HepG2 (cell line): ENCODE measurements around the gene IRF3. TPM values are rescaled to one million over a fixed set of nuclear protein-coding genes. Genes with fewer than 3 reads are reported as not detected.
A peak's percentile ranks its signal among the peaks of the same experiment; 100 is the strongest.

Experiments used
- ATAC-seq: fragments of 200-7000 bp; cut with Tn5 transposase; 3 replicates; pipeline ENCODE4 v1.9.1; 2020; ENCODE audit warnings: mild to moderate bottlenecking, moderate library complexity
- BruUV-seq: library from RNA; stranded (reverse); fragments of 400-500 nt; replicated peaks from 2 replicates; lab custom pipeline; 2021; lab: Mats Ljungman, UMichigan
- CTCF ChIA-PET: fragments of 300-600 bp; formaldehyde crosslinking; extraction: SDS; loops from one replicate; lab custom pipeline; 2021; ENCODE audit warnings: low total read pairs, inconsistent platforms, low intra/inter-chr PET ratio; lab: Yijun Ruan, JAX
- POLR2A ChIA-PET: fragments of 350-600 bp; sonication (Branson Sonifier 250); formaldehyde crosslinking; loops from one replicate; lab custom pipeline; 2020; ENCODE audit warnings: antibody characterized with exemption, inconsistent platforms; lab: Yijun Ruan, JAX
- DNase-seq: peaks from one replicate; pipeline ENCODE4 v3.0.0-alpha.2; 2015; ENCODE audit warnings: low spot score
- FAIRE-seq: peaks from 3 replicates; lab custom pipeline; 2011; peaks lifted over from hg19 to GRCh38; lab: Jason Lieb, UNC
- H2AFZ ChIP-seq: one replicate; pipeline ENCODE4 v1.6.1; 2011; ENCODE audit warnings: low read length, inconsistent platforms
- H3K27ac ChIP-seq: fragments of 300-600 bp; 3 replicates; pipeline ENCODE4 v1.8.0; 2011; ENCODE audit warnings: mixed run types, mild to moderate bottlenecking, mixed read lengths, low read length, inconsistent platforms; ENCODE audit not compliant: insufficient read depth; ENCODE audit errors: extremely low read length
- H3K27me3 ChIP-seq, 2 experiments: fragments of 200-600 bp in 1 of 2; 2 replicates in 1 of 2; 3 replicates in 1 of 2; pipeline versions ENCODE4 v1.6.0 to v1.8.0; 2011; ENCODE audit warnings: low read length in 2 of 2, mild to moderate bottlenecking in 2 of 2, moderate library complexity in 2 of 2, inconsistent platforms in 1 of 2; ENCODE audit not compliant: insufficient read depth in 2 of 2, control insufficient read depth in 1 of 2
- H3K36me3 ChIP-seq, 2 experiments: fragments of 200-600 bp in 1 of 2; replicated peaks in 1 of 2; 2 replicates in 1 of 2; 3 replicates in 1 of 2; pipeline versions ENCODE4 v1.5.1 to v1.8.0; 2011; ENCODE audit warnings: low read length in 2 of 2, inconsistent platforms in 1 of 2; ENCODE audit not compliant: insufficient read depth in 2 of 2, control insufficient read depth in 1 of 2
- H3K4me1 ChIP-seq: 2 replicates; pipeline ENCODE4 v1.5.1; 2012; ENCODE audit warnings: low read length, inconsistent platforms; ENCODE audit not compliant: insufficient read depth
- H3K4me2 ChIP-seq: 2 replicates; pipeline ENCODE4 v1.6.0; 2011; ENCODE audit warnings: low read depth, low read length, inconsistent platforms
- H3K4me3 ChIP-seq, 3 experiments: fragments of 200-600 bp in 1 of 3; sonication (generic), shearing (Covaris generic) in 1 of 3; replicated peaks in 1 of 3; 2 replicates each; pipeline ENCODE4 v1.5.1; 2011 to 2016; ENCODE audit warnings: low read length in 3 of 3, inconsistent platforms in 2 of 3, low read depth in 2 of 3, mild to moderate bottlenecking in 2 of 3, control low read depth in 1 of 3, mixed read lengths in 1 of 3; ENCODE audit not compliant: insufficient read depth in 1 of 3
- H3K79me2 ChIP-seq: one replicate; pipeline ENCODE4 v1.6.1; 2011; ENCODE audit warnings: low read length, inconsistent platforms; ENCODE audit not compliant: insufficient read depth
- H3K9ac ChIP-seq: 2 replicates; pipeline ENCODE4 v1.6.0; 2011; ENCODE audit warnings: mild to moderate bottlenecking, low read depth, low read length, inconsistent platforms; ENCODE audit not compliant: insufficient read depth
- H3K9me3 ChIP-seq: 2 replicates; pipeline ENCODE4 v1.5.1; 2012; ENCODE audit warnings: mild to moderate bottlenecking, low read length
- H4K20me1 ChIP-seq: 2 replicates; pipeline ENCODE4 v1.6.0; 2011; ENCODE audit warnings: inconsistent platforms, mild to moderate bottlenecking, low read length, moderate library complexity; ENCODE audit not compliant: insufficient read depth
- ARNTL ChIP-seq: sonication (generic); formaldehyde crosslinking; IDR thresholded peaks from 2 replicates; pipeline ENCODE4 v1.4.0; 2020; ENCODE audit warnings: mild to moderate bottlenecking, missing genetic modification reagents
- ATRX ChIP-seq: sonication (generic); formaldehyde crosslinking; IDR thresholded peaks from 2 replicates; pipeline ENCODE4 v1.4.0; 2020; ENCODE audit warnings: missing genetic modification reagents, borderline replicate concordance
- CHD2 ChIP-seq: IDR thresholded peaks from 2 replicates; pipeline ENCODE4 v1.6.1; 2011; ENCODE audit warnings: low read depth, low read length, improper control_type of control experiment
- ETV6 ChIP-seq: sonication (generic); formaldehyde crosslinking; conservative IDR thresholded peaks from 2 replicates; pipeline ENCODE4 v1.4.0; 2020; ENCODE audit warnings: missing genetic modification reagents
- HMGXB4 ChIP-seq, 2 experiments: sonication (generic) in 1 of 2; formaldehyde crosslinking in 1 of 2; IDR thresholded peaks; 2 replicates each; pipeline versions ENCODE4 v1.4.0 to v1.6.1; 2018 to 2020; ENCODE audit warnings: missing genetic modification reagents in 2 of 2, borderline replicate concordance in 1 of 2, low read depth in 1 of 2, mild to moderate bottlenecking in 1 of 2, missing biosample characterization in 1 of 2
- HOXD1 ChIP-seq: sonication (generic); formaldehyde crosslinking; IDR thresholded peaks from 2 replicates; pipeline ENCODE4 v1.5.0; 2020; ENCODE audit warnings: missing genetic modification reagents
- KDM4B ChIP-seq: sonication (generic); formaldehyde crosslinking; IDR thresholded peaks from 2 replicates; pipeline ENCODE4 v1.4.0; 2020; ENCODE audit warnings: missing genetic modification reagents
- MXI1 ChIP-seq: IDR thresholded peaks from 3 replicates; pipeline ENCODE4 v1.6.1; 2012; ENCODE audit warnings: low read depth, low read length, inconsistent platforms, borderline replicate concordance
- NFE2 ChIP-seq: sonication (generic); formaldehyde crosslinking; IDR thresholded peaks from 2 replicates; pipeline ENCODE4 v1.4.0; 2020; ENCODE audit warnings: missing genetic modification reagents
- SALL1 ChIP-seq: sonication (generic); formaldehyde crosslinking; IDR thresholded peaks from 2 replicates; pipeline ENCODE4 v1.8.0; 2022; ENCODE audit warnings: mild to moderate bottlenecking, missing genetic modification reagents
- TRAFD1 ChIP-seq: sonication (generic); formaldehyde crosslinking; IDR thresholded peaks from 2 replicates; pipeline ENCODE4 v1.5.1; 2020; ENCODE audit warnings: missing genetic modification reagents, mild to moderate bottlenecking, borderline replicate concordance
- ZFYVE20 ChIP-seq: sonication (generic); formaldehyde crosslinking; IDR thresholded peaks from 2 replicates; pipeline ENCODE4 v1.8.0; 2023; ENCODE audit warnings: low read depth, mild to moderate bottlenecking, moderate library complexity, missing genetic modification reagents, borderline replicate concordance
- ZNF224 ChIP-seq: sonication (generic); formaldehyde crosslinking; IDR thresholded peaks from 2 replicates; pipeline ENCODE4 v1.5.0; 2020; ENCODE audit warnings: mild to moderate bottlenecking, missing genetic modification reagents
- ZNF274 ChIP-seq: sonication (generic); formaldehyde crosslinking; IDR thresholded peaks from 2 replicates; pipeline ENCODE4 v1.5.1; 2020; ENCODE audit warnings: mild to moderate bottlenecking, missing genetic modification reagents
- ZNF326 ChIP-seq: sonication (generic); formaldehyde crosslinking; IDR thresholded peaks from 2 replicates; pipeline ENCODE4 v1.4.0; 2020; ENCODE audit warnings: missing genetic modification reagents, borderline replicate concordance
- ZNF335 ChIP-seq: sonication (generic); formaldehyde crosslinking; IDR thresholded peaks from 2 replicates; pipeline ENCODE4 v1.4.0; 2020; ENCODE audit warnings: missing genetic modification reagents
- ZNF362 ChIP-seq: sonication (generic); formaldehyde crosslinking; IDR thresholded peaks from 2 replicates; pipeline ENCODE4 v1.4.0; 2020; ENCODE audit warnings: missing genetic modification reagents, mild to moderate bottlenecking, borderline replicate concordance
- ZNF468 ChIP-seq: sonication (generic); formaldehyde crosslinking; IDR thresholded peaks from 2 replicates; pipeline ENCODE4 v1.8.0; 2022; ENCODE audit warnings: mild to moderate bottlenecking, moderate library complexity, missing genetic modification reagents
- ZNF644 ChIP-seq: IDR thresholded peaks from 2 replicates; pipeline ENCODE4 v1.6.1; 2016; ENCODE audit warnings: low read depth
- ZNF773 ChIP-seq: sonication (generic); formaldehyde crosslinking; IDR thresholded peaks from 2 replicates; pipeline ENCODE4 v1.4.0; 2020; ENCODE audit warnings: missing genetic modification reagents, borderline replicate concordance
- WGBS: methylation state at CpG from one replicate; pipeline ENCODE4 v1.1.6; 2017; ENCODE audit warnings: low lambda C conversion rate; 5-methylcytosine and 5-hydroxymethylcytosine counted together
- in situ Hi-C: cut with HindIII; loops from 2 replicates; pipeline ENCODE4 v1.10.0; 2017; ENCODE audit warnings: low pct_unique_long_range_greater_than_20kb; ENCODE audit not compliant: extremely low pct_ligation_motif_present
- intact Hi-C: fragments of 100-400 bp; cut with micrococcal nuclease; formaldehyde crosslinking; loops from one replicate; pipeline ENCODE4 v1.10.0; 2022; ENCODE audit not compliant: unreplicated experiment
- polyA plus RNA-seq, 8 experiments: library from polyadenylated mRNA; depleted of rRNA in 3 of 8; stranded (reverse) in 7 of 8; unstranded in 1 of 8; fragments of >200 nt; fragmentation: Illumina TruSeq in 4 of 8; extraction: Trizol in 4 of 8; gene quantifications; 2 replicates each; pipeline versions ENCODE4 v1.2.1 to v1.2.3, GENCODE V29; 2011 to 2016; ENCODE audit warnings: low read depth in 4 of 8, missing spikeins in 1 of 8, mixed read lengths in 1 of 8; ENCODE audit not compliant: insufficient read depth in 1 of 8
- total RNA-seq, 5 experiments: library from RNA; depleted of rRNA; stranded (reverse); fragments of >200 nt; fragmentation: Illumina TruSeq; extraction: Trizol; gene quantifications; 2 replicates each; pipeline ENCODE4 v1.2.3, GENCODE V29; 2016; ENCODE audit warnings: low read depth in 1 of 5

The IRF3 gene
- total and polyA plus RNA-seq, 2 of the 13 experiments (the other 11 are each of a cell fraction or from before 2014, with no cell fraction given): 61.9 to 65.5 TPM

- ChIA-PET POLR2A (interaction anchor here (0.6 to 3.8 kb wide), 22 partner anchors 10 to 684 kb away, joined by 3 to 77 read pairs (median 4); partner anchors contain the start of genes ADM5, AP2A1, BCL2L12 and FCGRT), CTCF (interaction anchor here (1.7 kb wide), 1 partner anchor 107 kb away, joined by 5 read pairs; no protein-coding TSS in a partner anchor)
- DNase-seq: peak; percentile 35
- Histone ChIP-seq H3K9me3 (no peaks in the 10 kb centered on the region), H3K36me3 (peaks cover 3 to 17% of the 10 kb centered on the region in 2 experiments), H3K79me2 (peaks cover 41% of the 10 kb centered on the region), H3K4me2 (peak within 1 kb of the TSS; percentile 86), H4K20me1 (peaks cover 37% of the 10 kb centered on the region), H3K27me3 (no peaks in the 10 kb centered on the region), H3K9ac (peak within 1 kb of the TSS; percentile 95), H3K4me1 (peaks cover 39% of the 10 kb centered on the region), H3K27ac (peak within 1 kb of the TSS; percentile 95), H2AFZ (peak within 1 kb of the TSS; percentile 97), H3K4me3 (peak within 1 kb of the TSS; percentile 92 to 99 (median 99))
- in situ Hi-C loops: loop anchor here (10.0 kb wide), 1 partner anchor 83 kb away; the partner anchor contains the start of gene PRR12
- WGBS: 7% methylated on average over 12 of the region's 57 CpGs
- FAIRE-seq: no peak
- peak; percentile 19 for ATAC-seq
- intact Hi-C loops: loop anchor here (2.0 to 5.0 kb wide), 2 partner anchors 35 to 97 kb away; partner anchors contain the start of genes NOSIP, PRRG2, RRAS and SCAF1
- TSS peak; percentile 57 for BruUV-seq
- TF ChIP-seq ZNF773 (CRISPR knock-in tag) (no peak; the same call in 1 of the 2 replicates), ETV6 (CRISPR knock-in tag) (no peak), KDM4B (CRISPR knock-in tag) (no peak; the same call in 1 of the 2 replicates), ZNF468 (CRISPR knock-in tag) (0 out of 2 replicates have a peak, but pooled peaks have one; percentile 40), ARNTL (CRISPR knock-in tag) (peak; percentile 90), ATRX (CRISPR knock-in tag) (no peak), ZNF326 (CRISPR knock-in tag) (no peak), MXI1 (peak; percentile 86), HMGXB4 (CRISPR knock-in tag; IDR thresholded peaks at IDR 0.05; ENCODE audit: borderline replicate concordance in 1 of 2, low read depth in 1 of 2) (peak in 1 of 2 experiments; percentile 80), ZNF362 (CRISPR knock-in tag) (no peak), TRAFD1 (CRISPR knock-in tag) (no peak), SALL1 (CRISPR knock-in tag) (peak; percentile 70), ZNF335 (CRISPR knock-in tag) (no peak), CHD2 (no peak), ZNF274 (CRISPR knock-in tag) (no peak), ZFYVE20 (CRISPR knock-in tag) (no peak), NFE2 (CRISPR knock-in tag) (no peak), ZNF644 (CRISPR knock-in tag) (no peak), HOXD1 (CRISPR knock-in tag) (peak; percentile 68; the same call in 1 of the 2 replicates), ZNF224 (CRISPR knock-in tag) (no peak)
Observed at GRCh38 chr19:49677231-49677900, 11.7 kb upstream of the IRF3 start, which contains the start of gene PRMT1. PRMT1 (plus strand) TSS chr19:49677271; CDS start chr19:49677281, 10 bp downstream.
